MG63 (cell line): Measurements from ENCODE around the gene NEDD4L. TPM values are rescaled to one million over a fixed set of nuclear protein-coding genes. Genes with fewer than 3 reads are reported as not detected.

Source experiments
- DNase-seq: peaks from one replicate; pipeline ENCODE4 v3.0.0-alpha.2; 2020
- H3K27me3 ChIP-seq: fragments of 250-450 bp; sonication (Bioruptor Pico); 2 replicates; pipeline ENCODE4 v1.5.1; 2020; ENCODE audit warnings: mild to moderate bottlenecking, moderate library complexity
- H3K36me3 ChIP-seq: fragments of 250-450 bp; sonication (Bioruptor Pico); 2 replicates; pipeline ENCODE4 v1.5.1; 2020; ENCODE audit warnings: mild to moderate bottlenecking, moderate library complexity
- H3K4me3 ChIP-seq: fragments of 250-450 bp; sonication (Bioruptor Pico); 2 replicates; pipeline ENCODE4 v1.5.1; 2020; ENCODE audit warnings: mild to moderate bottlenecking, moderate library complexity
- H3K9me3 ChIP-seq: fragments of 250-450 bp; sonication (Bioruptor Pico); 2 replicates; pipeline ENCODE4 v1.5.1; 2020; ENCODE audit warnings: mild to moderate bottlenecking, moderate library complexity
- total RNA-seq: library from RNA; depleted of rRNA; stranded (reverse); fragments of >200 nt; shearing (Covaris generic); gene quantifications from 2 replicates; pipeline ENCODE4 v1.2.3, GENCODE V29; 2014; ENCODE audit warnings: low replicate concordance

Gene NEDD4L
- total RNA-seq, 1 experiment from 2014 or later: 28.8 TPM

DNA sequence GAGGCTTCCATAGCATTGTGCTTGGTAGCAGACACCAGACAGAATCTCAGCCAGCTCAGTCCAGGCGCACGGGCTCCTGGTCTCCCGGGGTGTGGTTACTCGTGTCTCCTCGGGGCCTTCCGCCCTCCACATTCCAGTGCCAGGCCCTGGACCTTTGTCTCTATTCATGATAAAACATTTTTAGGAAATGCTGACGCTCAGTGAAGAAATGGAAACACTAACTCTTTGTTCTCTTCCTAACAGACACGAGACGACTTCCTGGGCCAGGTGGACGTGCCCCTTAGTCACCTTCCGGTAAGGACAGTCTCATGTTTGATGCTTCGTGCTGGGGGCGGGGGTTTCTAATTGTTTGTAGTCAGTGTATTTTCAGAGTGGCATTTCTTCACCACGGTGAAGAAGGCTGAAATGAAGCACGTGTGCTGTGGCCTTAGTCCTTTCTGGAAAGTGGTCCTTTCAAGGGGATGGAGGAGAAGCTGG is 271.8 kb downstream of the NEDD4L start:
- no peaks in the 10 kb centered on the region for H3K27me3 ChIP-seq
- no peak overlapping the region for H3K4me3 ChIP-seq
- DNase-seq: no peak
- H3K9me3 ChIP-seq: no peaks in the 10 kb centered on the region
- peaks cover 4% of the 10 kb centered on the region; the same call in 1 of the 2 replicates for H3K36me3 ChIP-seq

GRCh38 chr18:58316396-58317342 is 272.6 kb downstream of the NEDD4L start:
- H3K36me3 ChIP-seq: peaks cover 4% of the 10 kb centered on the region; the same call in 1 of the 2 replicates
- H3K27me3 ChIP-seq: no peaks in the 10 kb centered on the region
- no peak overlapping the region for H3K4me3 ChIP-seq
- no peaks in the 10 kb centered on the region for H3K9me3 ChIP-seq
- DNase-seq: no peak

DNA sequence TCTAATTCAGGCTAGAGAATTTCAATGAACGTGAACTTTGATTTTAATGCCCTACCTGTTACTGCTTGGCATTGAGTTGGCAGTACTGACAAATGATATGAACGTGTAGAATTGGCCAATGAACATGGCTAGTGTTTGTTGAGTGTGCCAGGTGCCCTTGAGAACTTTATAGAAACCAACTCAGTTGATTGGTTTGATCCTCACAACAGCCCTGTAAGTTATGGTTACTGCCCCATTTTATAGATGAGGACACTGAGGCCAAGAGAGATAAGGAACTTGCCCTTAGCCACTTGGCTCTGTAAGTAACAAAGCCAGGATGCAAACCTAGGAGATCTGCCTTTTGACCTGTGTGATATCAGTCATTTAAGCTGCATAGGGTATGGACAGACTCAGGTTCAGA is 275.7 kb downstream of the NEDD4L start:
- DNase-seq: no peak
- no peaks in the 10 kb centered on the region for H3K9me3 ChIP-seq

GRCh38 chr18:58320907-58321561 is 277.0 kb downstream of the NEDD4L start:
- H3K4me3 ChIP-seq: no peak overlapping the region
- no peak for DNase-seq
- no peaks in the 10 kb centered on the region for H3K9me3 ChIP-seq
- no peaks in the 10 kb centered on the region for H3K27me3 ChIP-seq
- H3K36me3 ChIP-seq: peaks cover 7% of the 10 kb centered on the region

More for the DNA sequence above, 275.7 kb downstream of the NEDD4L start:
- Histone ChIP-seq H3K4me3 (no peak overlapping the region), H3K36me3 (peaks cover 4% of the 10 kb centered on the region; the same call in 1 of the 2 replicates), H3K27me3 (no peaks in the 10 kb centered on the region)

DNA sequence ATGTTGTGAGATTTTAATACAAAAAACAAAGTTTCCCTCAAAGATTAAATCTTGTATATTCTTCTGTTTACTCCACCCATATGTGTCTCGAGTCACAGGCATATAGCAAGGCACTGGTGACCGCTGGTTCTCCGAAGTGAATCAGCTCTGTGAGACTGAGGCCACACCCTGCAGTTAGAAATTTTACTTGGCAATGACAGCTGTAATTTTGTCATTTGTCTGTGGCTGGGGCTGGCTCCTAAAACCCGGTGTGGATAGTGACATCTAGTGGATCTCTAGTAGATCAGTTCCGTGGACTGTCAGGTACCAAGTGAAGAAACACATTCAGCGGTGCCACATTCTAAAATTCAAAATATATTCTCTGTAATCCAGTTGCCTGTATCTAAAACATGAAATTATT is 278.0 kb downstream of the NEDD4L start:
- H3K36me3 ChIP-seq: peaks cover 3% of the 10 kb centered on the region
- H3K9me3 ChIP-seq: no peaks in the 10 kb centered on the region
- H3K27me3 ChIP-seq: no peaks in the 10 kb centered on the region
- H3K4me3 ChIP-seq: no peak overlapping the region
- DNase-seq: peak; percentile 68

- Histone ChIP-seq H3K27me3 (no peaks in the 10 kb centered on the region), H3K4me3 (no peak overlapping the region), H3K9me3 (no peaks in the 10 kb centered on the region), H3K36me3 (peaks cover 3% of the 10 kb centered on the region)
- DNase-seq: no peak
Measured at GRCh38 chr18:58322464-58322863, 278.4 kb downstream of the NEDD4L start.

DNA sequence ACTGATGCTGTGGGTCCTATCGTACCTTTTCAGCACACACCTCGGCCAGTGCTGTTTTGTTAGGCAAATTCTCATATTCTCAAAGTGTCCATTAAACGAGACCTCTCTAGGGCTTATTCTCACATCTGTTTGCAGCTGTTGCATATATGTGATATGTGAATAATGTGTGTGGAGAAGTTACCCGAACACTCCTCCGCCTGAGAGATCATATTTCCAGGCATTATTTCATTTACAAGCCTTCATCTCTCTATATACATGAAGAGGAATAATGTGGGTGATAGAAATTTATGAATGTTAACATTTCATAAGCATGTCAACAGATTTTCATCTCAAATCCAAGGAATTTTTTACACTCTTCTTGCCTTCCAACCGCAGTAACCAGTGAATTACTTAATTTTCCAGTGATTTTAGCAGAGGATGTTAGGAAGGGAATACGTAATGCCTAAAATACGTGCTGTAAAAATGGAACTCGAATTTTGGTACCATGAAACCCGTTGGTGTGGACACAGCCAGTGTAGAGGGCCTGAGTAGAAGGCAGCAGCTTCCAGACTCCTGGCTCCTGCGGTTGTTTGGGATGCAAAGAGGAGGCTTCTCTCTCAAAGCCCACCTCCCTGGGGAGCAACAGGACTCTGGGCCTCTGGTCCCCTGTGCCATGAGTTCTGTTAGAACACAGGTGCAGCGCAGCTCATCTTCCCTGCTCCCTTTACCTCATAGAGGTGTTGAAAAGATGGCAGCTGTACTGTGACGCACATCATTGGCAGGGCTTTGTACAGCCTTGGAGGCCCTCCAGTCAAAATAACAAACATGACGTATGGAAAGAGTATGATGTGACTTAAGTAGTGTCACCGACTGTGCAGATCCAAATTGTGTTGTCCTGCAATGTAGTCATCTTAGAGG is 280.1 kb downstream of the NEDD4L start:
- DNase-seq: no peak
- H3K9me3 ChIP-seq: no peaks in the 10 kb centered on the region
- no peak overlapping the region for H3K4me3 ChIP-seq
- no peaks in the 10 kb centered on the region for H3K27me3 ChIP-seq
- H3K36me3 ChIP-seq: peaks cover 3% of the 10 kb centered on the region

DNA sequence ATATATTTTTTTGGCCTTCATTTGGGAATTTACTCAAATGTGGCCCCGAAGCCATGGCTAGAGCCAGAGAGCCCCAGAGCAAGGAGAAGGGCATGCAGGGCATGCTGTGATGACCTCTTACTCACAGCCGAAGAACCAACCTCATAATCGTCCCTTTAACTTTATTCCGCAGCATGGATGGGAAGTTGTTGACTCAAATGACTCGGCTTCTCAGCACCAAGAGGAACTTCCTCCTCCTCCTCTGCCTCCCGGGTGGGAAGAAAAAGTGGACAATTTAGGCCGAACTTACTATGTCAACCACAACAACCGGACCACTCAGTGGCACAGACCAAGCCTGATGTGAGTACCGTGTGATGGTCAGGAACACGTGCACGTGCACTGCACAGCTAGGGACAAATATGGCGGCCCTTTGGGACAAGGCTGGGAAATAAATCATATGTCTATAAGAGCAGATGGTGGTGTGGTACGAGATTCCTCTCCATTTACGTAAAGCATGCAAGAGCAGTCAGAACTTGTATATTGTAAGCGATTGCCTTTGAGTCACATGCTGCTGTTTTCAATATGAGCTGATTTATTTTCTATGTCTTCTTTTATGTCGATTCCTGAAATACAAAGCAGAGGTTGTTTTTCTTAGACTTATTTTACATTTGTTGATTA is 280.9 kb downstream of the NEDD4L start:
- no peaks in the 10 kb centered on the region for H3K9me3 ChIP-seq
- peaks cover 3% of the 10 kb centered on the region for H3K36me3 ChIP-seq
- no peaks in the 10 kb centered on the region for H3K27me3 ChIP-seq
- no peak overlapping the region for H3K4me3 ChIP-seq
- no peak for DNase-seq

GRCh38 chr18:58325494-58325893 is 281.5 kb downstream of the NEDD4L start:
- no peaks in the 10 kb centered on the region for H3K9me3 ChIP-seq
- peaks cover 3% of the 10 kb centered on the region for H3K36me3 ChIP-seq
- no peak for DNase-seq
- no peaks in the 10 kb centered on the region for H3K27me3 ChIP-seq
- H3K4me3 ChIP-seq: no peak overlapping the region

DNA sequence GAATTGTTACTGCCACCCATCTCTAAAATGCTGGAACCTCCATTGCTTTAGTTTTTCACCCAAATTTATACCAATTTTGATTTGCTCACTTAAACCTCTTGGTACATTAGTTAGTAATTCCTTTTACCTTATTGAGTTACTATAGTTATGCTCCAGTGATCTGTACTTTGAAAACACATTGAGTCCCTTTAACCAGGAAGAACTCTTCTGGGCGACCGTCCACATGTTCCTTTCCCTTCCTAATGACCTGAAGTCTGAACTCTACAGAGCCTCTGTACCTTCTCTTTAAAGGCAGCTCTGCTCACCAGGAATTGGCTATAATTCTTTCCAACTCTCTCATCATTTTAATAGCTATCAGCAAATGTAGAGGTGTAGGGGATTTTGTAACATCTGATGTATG is 290.0 kb downstream of the NEDD4L start:
- DNase-seq: no peak
- no peaks in the 10 kb centered on the region for H3K27me3 ChIP-seq
- H3K9me3 ChIP-seq: no peaks in the 10 kb centered on the region
- H3K4me3 ChIP-seq: no peak overlapping the region
- peaks cover 10% of the 10 kb centered on the region for H3K36me3 ChIP-seq

- DNase-seq: no peak
- Histone ChIP-seq H3K27me3 (no peaks in the 10 kb centered on the region), H3K4me3 (no peak overlapping the region), H3K9me3 (no peaks in the 10 kb centered on the region), H3K36me3 (peaks cover 10% of the 10 kb centered on the region)
Measured at GRCh38 chr18:58335223-58335622, 291.2 kb downstream of the NEDD4L start.

- DNase-seq: no peak
- Histone ChIP-seq H3K9me3 (no peaks in the 10 kb centered on the region), H3K36me3 (peaks cover 10% of the 10 kb centered on the region), H3K27me3 (no peaks in the 10 kb centered on the region), H3K4me3 (no peak overlapping the region)
Measured at GRCh38 chr18:58335821-58336220, 291.8 kb downstream of the NEDD4L start.

- Histone ChIP-seq H3K27me3 (no peaks in the 10 kb centered on the region), H3K9me3 (no peaks in the 10 kb centered on the region), H3K36me3 (peaks cover 4% of the 10 kb centered on the region), H3K4me3 (no peak overlapping the region)
- DNase-seq: no peak
Measured at GRCh38 chr18:58336605-58337004, 292.6 kb downstream of the NEDD4L start.

GRCh38 chr18:58337285-58337684 is 293.3 kb downstream of the NEDD4L start:
- no peaks in the 10 kb centered on the region for H3K27me3 ChIP-seq
- H3K36me3 ChIP-seq: no peaks in the 10 kb centered on the region; the same call in none of the 2 replicates
- H3K9me3 ChIP-seq: no peaks in the 10 kb centered on the region
- no peak overlapping the region for H3K4me3 ChIP-seq
- no peak for DNase-seq

DNA sequence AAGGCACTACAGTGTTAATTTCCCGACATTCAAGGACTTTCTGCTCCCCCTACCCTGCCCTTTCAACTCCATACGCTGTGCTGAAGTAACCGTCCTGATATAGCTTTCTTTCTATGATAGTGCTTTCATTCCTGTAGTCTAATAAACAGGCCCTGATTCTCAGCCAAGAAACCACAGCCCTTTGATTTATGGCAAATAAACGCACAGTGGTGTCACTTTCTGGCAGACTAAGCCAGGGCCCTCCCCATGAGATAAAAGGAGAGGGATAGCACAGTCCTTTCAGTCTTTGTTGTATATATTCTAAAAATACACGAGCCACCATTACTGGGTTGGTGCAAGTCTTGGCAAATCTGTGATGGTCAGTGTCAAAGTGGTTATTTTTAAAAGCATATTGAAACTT is 293.7 kb downstream of the NEDD4L start:
- Histone ChIP-seq H3K9me3 (no peaks in the 10 kb centered on the region), H3K4me3 (no peak overlapping the region), H3K36me3 (peaks cover 2% of the 10 kb centered on the region), H3K27me3 (no peaks in the 10 kb centered on the region)
- no peak for DNase-seq

DNA sequence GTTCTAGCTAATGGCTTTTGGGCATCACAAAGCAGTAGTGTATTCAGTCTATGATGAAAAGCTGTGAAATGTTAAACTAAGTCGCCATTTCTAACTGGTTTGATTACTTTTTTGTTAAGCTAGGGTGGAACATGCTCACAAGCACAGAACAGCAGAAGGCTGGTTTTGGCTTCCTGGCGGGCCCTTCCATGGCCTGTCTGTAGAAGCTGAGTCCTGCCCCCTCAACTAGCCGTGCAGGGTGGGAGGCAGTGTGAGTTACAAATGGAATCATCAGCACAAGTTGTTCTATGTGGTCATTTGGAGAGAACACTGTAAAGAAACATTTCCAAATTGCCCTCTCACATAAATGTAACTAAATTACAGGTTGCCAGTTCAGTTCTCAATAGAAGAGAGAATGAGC is 294.1 kb downstream of the NEDD4L start:
- Histone ChIP-seq H3K9me3 (no peaks in the 10 kb centered on the region), H3K36me3 (peaks cover 4% of the 10 kb centered on the region), H3K27me3 (no peaks in the 10 kb centered on the region), H3K4me3 (no peak overlapping the region)
- DNase-seq: no peak
